T-helper 9 cell (primary cell): ENCODE results near the gene MEI1.
"Not testable (repeated sequence)": the region's sequence is repeated elsewhere in the genome, so short reads cannot be mapped to it uniquely, and the experiment has no call there.

Source experiments
- DNase-seq: peaks from one replicate; pipeline ENCODE4 v3.0.0-alpha.2; 2020

Gene MEI1

DNA sequence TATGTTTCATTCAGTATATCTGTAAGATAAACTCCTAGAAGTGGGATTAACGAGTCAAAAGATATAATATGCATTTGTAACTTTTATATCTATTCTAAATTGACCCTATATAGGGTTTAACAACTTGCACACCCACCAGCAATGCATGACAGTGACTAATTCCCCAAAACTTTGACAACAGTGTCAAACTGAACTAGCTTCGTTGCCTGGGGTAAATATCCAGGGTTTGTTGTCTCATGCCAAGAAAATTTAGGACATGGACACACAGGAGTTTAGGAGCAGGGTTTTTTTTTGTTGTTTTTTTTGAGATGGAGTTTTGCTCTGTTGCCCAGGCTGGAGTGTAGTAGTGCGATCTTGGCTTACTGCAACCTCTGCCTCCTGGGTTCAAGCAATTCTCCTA is 15.7 kb upstream of the MEI1 start:
- DNase-seq = no peak

GRCh38 chr22:41684194-41684593 is 15.1 kb upstream of the MEI1 start:
- DNase-seq = no peak

GRCh38 chr22:41686890-41687289 is 12.4 kb upstream of the MEI1 start:
- not testable (repeated sequence) for DNase-seq

DNA sequence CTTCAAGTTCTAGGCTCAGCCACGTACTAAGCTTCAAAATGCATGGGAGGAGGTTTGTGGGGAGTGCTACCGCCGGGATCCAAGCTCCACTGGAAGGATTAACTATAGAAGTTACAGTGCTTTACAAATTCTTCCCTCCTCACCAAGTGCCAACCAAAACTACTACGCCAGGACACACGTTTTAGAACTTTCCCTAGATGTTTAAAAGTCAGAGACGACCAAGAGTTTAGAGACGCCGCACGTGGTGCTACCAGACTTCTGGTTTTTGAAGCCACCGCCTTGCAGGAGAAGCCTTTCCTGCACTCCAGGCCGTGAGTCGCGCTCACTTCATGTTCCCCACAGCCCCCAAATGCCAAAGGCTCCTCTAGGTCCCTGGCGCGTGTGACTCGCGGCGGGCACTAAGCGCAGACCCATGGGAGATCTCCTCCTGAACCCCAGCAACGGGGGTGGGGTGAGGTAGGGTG is 11.4 kb upstream of the MEI1 start:
- no peak for DNase-seq

- peak; percentile 89 for DNase-seq
These were observed 10.7 kb upstream of the MEI1 start, which contains the start of gene SNU13 for GRCh38 chr22:41688365-41689211. Gene SNU13, minus strand, starts transcription at chr22:41688867. Its CDS starts 71 bp downstream, at chr22:41688796.

- DNase-seq = no peak
These were observed 8.8 kb upstream of the MEI1 start for GRCh38 chr22:41690476-41690875.

DNA sequence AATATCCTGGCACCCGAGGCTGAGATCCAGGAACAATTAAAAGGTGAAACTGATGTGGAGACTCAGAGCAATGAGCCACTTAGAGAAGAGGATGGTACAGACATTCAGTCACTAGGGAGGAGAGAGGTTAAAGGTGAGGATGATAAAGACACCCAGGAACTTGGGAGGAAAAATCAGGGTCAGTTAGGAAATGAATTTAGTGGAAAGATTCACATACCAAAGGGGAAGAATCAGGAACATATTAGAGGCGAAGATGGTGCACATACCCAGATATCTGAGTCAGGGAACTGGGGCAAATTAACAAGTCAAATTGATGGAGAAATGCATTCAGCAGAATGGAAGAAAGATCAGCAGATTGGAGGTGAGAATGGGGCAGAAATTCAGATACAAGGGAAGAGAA is 4.1 kb upstream of the MEI1 start:
- DNase-seq = no peak

DNA sequence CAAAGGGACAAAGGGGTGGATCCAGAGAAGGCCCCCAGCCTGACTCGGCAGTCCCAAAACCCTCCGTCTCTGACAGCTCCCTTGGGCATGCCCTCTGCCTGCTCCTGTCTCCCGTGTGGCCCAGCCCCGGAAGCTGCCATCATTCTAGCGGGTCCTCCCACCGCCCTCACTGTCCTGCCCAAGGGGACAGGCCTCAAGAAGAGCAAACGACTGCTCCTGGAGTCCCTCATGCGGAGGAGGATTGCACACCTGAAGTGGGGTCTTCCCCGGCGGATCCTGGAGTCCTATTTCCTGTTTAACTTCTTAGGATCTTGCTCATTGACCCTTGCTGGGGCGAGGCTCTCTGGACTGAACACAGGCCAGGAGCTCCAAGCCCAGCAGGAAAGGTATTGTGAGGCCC is 2.6 kb upstream of the MEI1 start:
- DNase-seq = no peak

DNA sequence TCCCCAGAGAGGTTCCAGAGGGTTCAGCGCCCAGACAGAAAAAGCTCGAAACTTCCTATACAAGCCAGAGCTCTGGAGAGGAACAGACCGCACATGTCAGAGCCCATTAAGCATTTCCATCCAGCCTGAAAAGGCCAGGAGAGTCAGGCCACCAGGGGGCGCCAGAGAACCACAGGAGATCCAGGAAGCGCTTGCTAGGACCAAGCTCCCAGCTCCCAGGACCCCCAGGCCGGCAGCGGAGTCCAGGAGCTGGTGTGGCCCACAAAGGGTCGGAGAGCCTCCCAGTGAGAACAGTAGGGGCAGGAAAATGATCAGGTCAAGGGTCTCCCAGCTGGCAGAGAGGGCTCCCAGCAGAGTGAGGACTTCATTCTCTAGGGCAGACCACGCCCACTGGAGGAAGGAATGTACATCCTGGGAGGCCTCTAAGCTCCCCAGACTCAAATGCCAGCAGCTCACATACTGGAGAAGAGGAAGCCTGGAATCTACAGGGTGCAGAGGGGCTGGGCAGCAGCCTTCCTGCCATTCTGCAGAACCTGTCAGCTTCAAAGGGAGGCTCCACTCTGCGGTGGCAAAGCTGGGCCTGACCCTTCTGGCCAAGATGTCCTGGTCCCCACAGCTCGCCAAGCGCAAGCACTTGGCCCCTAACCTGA is 2.1 kb upstream of the MEI1 start:
- peak; percentile 99 for DNase-seq

GRCh38 chr22:41700108-41700364 is 733 bp downstream of the MEI1 start:
- no peak for DNase-seq

DNA sequence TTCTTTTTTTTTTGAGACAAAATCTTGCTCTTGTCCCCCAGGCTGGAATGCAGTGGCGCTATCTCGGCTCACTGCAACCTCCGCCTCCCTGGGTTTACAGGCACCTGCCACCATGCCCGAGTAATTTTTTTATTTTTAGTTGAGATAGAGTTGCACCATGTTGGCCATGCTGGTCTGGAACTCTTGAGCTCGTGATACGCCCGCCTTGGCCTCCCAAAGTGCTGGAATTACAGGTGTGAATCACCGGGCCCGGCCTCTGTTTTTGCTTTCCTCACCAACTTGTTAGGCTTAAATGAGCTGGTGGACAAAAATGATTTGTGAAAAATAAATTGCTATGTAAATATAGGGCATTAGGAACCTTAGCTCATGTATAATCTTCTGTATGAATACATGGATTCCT is 3.5 kb downstream of the MEI1 start:
- DNase-seq = no peak

DNA sequence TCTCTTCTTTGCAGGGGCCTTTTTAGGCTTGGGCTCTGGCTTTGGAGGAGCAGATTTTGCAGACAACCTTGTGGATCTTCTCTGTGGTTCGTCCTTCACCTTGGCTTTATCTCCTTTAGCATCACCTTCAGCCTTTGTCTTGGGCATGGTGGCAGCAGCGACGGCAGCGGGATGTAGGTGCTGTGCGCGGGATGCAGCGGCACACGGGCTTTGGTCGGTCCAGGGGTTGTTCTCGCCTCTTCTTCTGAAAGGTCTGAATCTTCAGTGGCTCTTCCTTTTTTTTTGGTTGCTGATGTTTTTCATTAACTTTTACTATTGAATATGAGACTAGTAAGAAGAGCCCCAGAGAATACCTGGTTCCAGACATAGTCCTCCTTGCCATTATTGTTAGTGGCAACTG is 10.0 kb downstream of the MEI1 start:
- no peak for DNase-seq

DNA sequence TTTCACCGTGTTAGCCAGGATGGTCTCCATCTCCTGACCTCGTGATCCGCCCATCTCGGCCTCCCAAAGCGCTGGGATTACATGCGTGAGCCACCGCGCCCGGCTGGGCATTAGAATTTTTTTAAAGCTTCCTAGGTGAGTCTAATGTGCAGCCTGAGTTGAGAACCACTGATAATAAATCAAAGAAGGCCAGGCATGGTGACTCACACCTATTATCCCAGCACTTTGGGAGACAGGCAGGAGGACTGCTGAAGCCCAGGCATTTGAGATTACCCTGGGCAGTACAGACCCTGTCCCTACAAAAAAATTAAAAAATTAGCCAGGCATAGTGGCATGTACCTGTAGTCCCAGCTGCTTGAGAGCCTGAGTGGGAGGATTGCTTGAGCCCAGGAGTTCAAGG is 13.7 kb downstream of the MEI1 start:
- DNase-seq = no peak

GRCh38 chr22:41722496-41722895 is 23.2 kb downstream of the MEI1 start:
- no peak for DNase-seq

GRCh38 chr22:41725510-41726110 is 26.3 kb downstream of the MEI1 start:
- DNase-seq = no peak

GRCh38 chr22:41731609-41732008 is 32.3 kb downstream of the MEI1 start:
- DNase-seq = no peak

GRCh38 chr22:41732096-41732772 is 32.9 kb downstream of the MEI1 start:
- no peak for DNase-seq

DNA sequence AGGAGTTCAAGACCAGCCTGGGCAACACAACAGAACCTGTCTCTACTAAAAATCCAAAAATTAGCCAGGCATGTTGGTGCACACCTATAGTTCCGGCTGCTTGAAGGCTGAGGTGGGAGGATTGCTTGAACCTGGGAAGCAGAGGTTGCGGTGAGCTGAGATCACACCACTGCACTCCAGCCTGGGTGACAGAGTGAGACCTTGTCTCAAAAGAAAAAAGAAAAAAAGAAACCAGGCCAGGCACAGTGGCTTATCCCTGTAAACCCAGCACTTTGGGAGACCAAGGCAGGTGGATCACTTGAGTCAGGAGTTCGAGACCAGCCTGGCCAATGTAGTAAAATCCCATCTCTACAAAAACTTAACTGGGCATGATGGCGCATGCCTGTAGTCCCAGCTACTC is 33.9 kb downstream of the MEI1 start:
- not testable (repeated sequence) for DNase-seq

GRCh38 chr22:41739576-41739975 is 40.3 kb downstream of the MEI1 start:
- no peak for DNase-seq

DNA sequence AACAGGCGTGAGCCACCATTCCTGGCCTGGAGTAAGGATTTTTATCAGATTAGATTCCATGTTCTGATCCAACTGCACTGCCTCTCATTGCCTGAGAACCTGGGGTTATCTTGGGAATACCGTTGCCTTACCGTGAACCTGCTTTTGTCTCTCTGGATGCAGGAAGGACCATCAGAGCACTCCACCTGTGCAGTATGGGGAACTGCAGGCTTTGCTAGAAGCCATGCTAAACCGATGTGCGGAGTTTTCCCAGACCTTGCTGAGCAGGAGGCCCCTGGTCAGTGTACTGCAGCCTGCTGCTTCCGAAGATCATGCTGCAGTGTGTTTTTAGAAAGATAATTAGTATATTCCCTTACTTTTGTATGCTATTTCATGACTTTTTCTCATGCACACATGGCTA is 43.6 kb downstream of the MEI1 start:
- DNase-seq = no peak

DNA sequence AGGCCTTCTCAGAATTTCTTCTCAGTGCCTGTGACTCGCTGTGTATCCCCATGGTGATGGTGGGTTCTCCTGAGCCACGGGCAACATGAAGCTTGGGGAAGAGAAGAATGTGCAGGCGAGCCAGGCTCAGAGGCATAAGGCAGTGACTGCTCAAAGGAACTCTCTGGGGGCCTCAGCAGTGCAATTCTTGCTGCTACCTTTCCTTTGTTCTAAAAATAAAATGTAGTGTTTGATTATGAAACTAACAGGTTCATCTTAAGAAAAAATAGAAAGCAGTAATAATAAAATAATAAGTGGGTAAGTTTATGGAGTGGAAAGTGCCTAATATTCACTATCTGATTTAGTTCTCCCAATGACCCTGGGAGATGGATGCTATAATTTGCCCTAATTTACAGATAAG is 46.7 kb downstream of the MEI1 start:
- no peak for DNase-seq

DNA sequence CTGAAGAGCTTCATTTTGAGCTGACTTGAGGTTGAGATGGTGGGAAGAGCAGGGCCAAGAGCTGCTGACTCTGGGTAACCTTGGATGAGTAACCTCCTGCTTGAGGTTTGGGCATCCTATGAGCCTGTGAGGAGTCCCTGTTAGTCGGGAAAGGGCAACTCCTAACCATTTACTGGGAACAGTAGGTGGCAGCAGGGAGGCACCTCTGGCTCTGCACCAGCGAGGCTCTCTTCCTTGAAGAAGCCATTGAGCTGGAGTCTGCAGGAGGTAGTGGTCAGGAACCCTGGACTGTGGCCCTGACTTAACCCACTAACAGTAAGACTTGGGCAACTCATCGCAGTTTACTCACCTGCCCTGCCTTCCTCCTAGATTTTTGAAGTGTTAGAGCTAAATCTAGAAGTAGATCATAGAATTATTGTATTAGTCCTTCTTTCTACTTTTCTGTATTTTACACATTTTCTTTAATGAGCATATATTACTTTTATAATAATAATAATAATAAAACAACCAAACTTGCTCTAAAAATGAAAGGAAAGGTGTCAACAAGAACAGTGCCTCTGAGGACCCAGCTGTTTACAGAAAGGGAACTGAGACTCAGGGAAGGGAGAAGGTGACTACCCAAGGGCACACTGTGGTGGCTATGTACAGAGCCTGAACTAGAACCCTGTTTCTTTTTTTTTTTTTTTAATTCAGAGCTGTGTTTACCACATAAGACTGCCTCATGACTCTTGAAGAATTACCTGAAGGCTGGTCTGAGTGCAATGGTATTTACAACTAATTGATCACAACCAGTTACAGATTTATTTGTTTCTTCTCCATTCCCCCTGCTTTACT is 47.5 kb downstream of the MEI1 start:
- DNase-seq = peak; percentile 35
